Rectal smooth muscle tissue (tissue), 1 donor: ENCODE results near the gene FBXL13.
"Not testable (repeated sequence)": the region's sequence is repeated elsewhere in the genome, so short reads cannot be mapped to it uniquely, and the experiment has no call there.

Source experiments
- H3K27ac ChIP-seq: one replicate; pipeline ENCODE4 v1.7.0; 2013; ENCODE audit warnings: low read depth, low read length, inconsistent platforms
- H3K27me3 ChIP-seq: one replicate; pipeline ENCODE4 v1.7.0; 2013; ENCODE audit warnings: low read length; ENCODE audit not compliant: control insufficient read depth, insufficient read depth
- H3K36me3 ChIP-seq: one replicate; pipeline ENCODE4 v1.7.0; 2013; ENCODE audit warnings: low read length; ENCODE audit not compliant: control insufficient read depth, insufficient read depth
- H3K4me1 ChIP-seq: one replicate; pipeline ENCODE4 v1.7.0; 2013; ENCODE audit warnings: low read length; ENCODE audit not compliant: control insufficient read depth, insufficient read depth
- H3K4me3 ChIP-seq: one replicate; pipeline ENCODE4 v1.7.0; 2013; ENCODE audit warnings: low read length
- H3K9ac ChIP-seq: one replicate; pipeline ENCODE4 v1.7.0; 2013; ENCODE audit warnings: low read length

The FBXL13 gene

DNA sequence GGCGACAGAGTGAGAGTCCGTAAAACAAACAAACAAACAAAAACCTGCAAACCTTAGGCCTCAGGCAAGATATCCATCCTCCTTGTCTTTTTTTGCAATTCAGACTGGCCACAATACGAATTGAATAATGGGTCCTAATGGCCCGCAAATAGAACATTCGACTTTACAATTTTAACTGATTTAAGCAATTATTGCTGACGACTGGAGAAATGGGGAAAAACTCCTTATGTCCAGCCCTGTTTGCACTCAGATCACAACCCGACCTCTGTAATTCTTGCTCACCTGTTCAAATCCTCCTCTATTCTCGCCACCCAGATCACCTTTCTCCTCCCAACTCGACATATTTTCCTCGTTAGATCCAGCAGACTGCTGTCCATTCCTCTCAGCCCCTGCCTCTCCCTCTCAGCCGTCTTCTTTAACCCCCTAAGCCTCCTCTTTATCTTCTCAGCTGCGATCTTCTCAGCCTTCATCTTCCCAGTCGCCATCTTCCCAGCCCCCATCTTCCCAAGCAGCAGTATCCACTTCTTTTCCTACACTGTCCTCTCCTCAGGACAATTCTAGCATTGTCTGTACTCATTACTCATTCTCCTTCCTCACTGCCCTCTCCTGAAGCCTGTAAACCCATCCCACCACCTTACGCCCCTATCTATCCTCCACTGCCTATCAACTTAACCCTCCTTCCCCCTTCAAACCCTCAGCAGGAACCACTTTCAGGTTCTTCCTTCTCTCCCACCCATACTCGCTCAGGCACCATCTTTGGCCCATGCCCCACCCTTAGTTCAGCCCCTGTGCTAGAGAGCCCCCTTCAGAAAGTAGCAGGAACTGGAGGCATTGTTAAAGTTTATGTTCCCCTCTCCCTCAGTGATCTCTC lies 100.0 kb downstream of the FBXL13 start:
- H3K27me3 ChIP-seq, result no peaks in the 10 kb centered on the region
- H3K4me1 ChIP-seq, result no peaks in the 10 kb centered on the region
- no peaks in the 10 kb centered on the region for H3K36me3 ChIP-seq

DNA sequence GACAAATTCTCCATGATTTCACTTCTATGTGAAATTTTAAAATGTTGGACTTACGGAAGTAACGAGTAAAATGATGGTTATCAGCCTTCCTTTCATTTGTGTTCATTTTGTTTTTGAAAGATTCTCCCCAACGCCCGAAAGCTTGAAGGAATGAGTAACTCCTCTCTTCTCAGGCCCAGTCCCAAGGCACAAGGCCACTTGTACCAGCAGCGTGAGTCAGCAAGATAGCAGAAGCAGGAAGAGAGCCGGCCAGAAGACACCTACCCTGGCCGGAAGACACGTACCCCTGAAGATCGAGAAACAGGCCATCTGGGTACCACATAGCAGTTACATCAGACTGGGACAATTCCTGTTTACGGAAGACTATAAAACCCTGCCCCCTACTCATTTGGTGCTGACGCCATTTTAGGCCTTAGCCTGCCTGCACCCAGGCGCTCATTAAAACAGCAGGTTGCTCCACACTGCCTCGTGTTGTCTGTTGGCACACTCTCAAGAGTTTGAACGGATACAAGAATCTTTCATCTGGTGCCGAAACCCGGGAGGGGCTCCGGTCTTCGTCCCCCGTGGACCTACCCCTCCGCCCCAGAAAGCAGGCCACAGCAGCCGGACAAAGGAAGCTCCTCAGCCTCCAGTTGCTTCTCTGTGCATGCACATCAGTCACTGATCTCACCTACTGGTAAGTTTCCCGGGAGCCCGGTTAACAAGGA lies 101.3 kb downstream of the FBXL13 start:
- Histone ChIP-seq H3K27ac (no peak overlapping the region), H3K36me3 (no peaks in the 10 kb centered on the region), H3K27me3 (no peaks in the 10 kb centered on the region), H3K4me3 (no peak overlapping the region), H3K9ac (no peak overlapping the region), H3K4me1 (no peaks in the 10 kb centered on the region)

More for the DNA sequence above, 100.0 kb downstream of the FBXL13 start:
- Histone ChIP-seq H3K27ac (no peak overlapping the region), H3K4me3 (no peak overlapping the region), H3K9ac (no peak overlapping the region)

DNA sequence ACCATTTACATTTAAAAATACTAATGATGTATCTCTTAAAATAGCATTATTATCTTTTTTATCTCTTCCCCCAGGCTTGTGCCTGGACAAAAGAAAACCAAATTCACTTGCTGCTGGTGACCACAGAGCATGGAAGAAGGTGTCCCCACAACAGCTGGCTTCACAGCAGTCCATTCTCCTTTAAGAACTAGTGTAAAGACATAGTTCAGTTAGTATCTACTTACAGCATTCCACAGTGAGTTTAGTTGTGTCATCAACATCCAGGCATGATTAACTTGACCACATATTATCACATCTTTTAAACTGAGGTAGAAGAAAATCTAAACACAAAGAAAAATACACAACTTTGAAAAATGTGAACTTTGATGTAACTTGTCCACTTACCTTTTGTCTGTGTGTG lies 106.8 kb downstream of the FBXL13 start:
- Histone ChIP-seq H3K36me3 (no peaks in the 10 kb centered on the region), H3K27ac (no peak overlapping the region), H3K27me3 (no peaks in the 10 kb centered on the region), H3K9ac (no peak overlapping the region), H3K4me1 (no peaks in the 10 kb centered on the region), H3K4me3 (no peak overlapping the region)

DNA sequence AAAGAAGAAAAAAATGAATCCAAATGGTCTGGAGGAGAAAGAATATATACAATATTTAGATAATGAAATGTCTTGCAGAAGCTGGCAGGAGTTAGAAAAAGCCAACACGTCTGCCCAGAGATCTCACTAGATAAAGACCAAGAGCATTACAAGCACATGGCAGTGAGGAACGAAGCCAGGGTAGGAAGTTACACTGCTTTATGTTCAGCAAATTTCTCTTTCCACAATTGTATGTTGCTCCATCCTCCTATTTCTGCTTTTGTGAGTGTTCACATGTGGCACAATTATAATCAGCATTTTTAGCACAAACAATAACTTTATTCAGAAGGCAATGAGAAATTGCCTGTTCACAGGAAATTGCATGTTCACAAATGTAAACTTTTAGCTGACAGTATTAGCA lies 108.1 kb downstream of the FBXL13 start:
- Histone ChIP-seq H3K4me3 (no peak overlapping the region), H3K4me1 (no peaks in the 10 kb centered on the region), H3K36me3 (no peaks in the 10 kb centered on the region), H3K27ac (no peak overlapping the region), H3K27me3 (no peaks in the 10 kb centered on the region), H3K9ac (no peak overlapping the region)

DNA sequence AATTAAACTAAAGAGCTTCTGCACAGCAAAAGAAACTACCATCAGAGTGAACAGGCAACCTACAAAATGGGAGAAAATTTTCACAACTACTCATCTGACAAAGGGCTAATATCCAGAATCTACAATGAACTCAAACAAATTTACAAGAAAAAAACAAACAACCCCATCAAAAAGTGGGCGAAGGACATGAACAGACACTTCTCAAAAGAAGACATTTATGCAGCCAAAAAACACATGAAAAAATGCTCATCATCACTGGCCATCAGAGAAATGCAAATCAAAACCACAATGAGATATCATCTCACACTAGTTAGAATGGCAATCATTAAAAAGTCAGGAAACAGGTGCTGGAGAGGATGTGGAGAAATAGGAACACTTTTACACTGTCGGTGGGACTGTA lies 112.6 kb downstream of the FBXL13 start:
- H3K9ac ChIP-seq, H3K4me1 ChIP-seq, H3K4me3 ChIP-seq, H3K36me3 ChIP-seq, H3K27ac ChIP-seq, H3K27me3 ChIP-seq: not testable (repeated sequence)

DNA sequence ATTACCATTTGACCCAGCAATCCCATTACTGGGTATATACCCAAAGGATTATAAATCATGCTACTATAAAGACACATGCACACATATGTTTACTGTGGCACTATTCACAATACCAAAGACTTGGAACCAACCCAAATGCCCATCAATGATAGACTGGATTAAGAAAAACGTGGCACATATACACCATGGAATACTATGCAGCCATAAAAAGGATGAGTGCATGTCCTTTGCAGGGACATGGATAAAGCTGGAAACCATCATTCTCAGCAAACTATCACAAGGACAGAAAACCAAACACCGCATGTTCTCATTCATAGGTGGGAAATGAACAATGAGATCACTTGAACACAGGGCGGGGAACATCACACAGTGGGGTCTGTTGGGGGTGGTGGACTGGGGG lies 116.6 kb downstream of the FBXL13 start:
- H3K27me3 ChIP-seq, result not testable (repeated sequence)

DNA sequence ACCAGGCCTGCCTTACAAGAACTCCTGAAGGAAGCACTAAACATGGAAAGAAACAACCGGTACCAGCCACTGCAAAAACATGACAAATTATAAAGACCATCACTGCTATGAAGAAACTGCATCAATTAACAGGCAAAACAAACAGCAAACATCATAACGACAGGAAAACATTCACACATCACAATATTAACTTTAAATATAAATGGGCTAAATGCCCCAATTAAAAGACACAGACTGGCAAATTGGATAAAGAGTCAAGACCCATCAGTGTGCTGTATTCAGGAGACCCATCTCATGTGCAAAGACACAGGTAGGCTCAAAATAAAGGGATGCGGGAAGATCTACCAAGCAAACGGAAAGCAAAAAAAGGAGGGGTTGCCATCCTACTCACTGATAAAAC lies 120.2 kb downstream of the FBXL13 start:
- H3K36me3 ChIP-seq, H3K27me3 ChIP-seq, H3K4me3 ChIP-seq, H3K4me1 ChIP-seq, H3K27ac ChIP-seq, H3K9ac ChIP-seq: not testable (repeated sequence)

More for the DNA sequence above, 116.6 kb downstream of the FBXL13 start:
- not testable (repeated sequence) for H3K27ac ChIP-seq, H3K4me3 ChIP-seq, H3K4me1 ChIP-seq, H3K9ac ChIP-seq, H3K36me3 ChIP-seq

DNA sequence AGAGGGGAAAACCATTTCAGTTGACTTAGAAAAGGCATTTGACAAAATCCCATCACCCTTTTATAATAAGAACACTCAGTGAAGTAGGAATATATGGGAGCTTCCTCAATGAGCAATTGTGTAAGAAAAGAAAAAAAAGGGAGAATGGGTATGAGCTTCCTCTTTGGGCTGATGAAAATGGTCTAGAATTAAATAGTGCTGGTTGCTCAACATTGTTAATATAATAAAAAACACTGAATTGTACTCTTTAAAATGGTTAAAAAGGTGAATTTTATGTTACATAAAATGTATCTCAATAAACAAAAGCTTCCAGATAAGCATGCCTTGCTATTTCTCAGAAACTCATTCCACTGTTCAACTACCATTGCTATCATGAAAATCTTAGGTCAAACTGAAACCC lies 121.2 kb downstream of the FBXL13 start:
- Histone ChIP-seq H3K4me3 (no peak overlapping the region), H3K27ac (no peak overlapping the region), H3K27me3 (no peaks in the 10 kb centered on the region), H3K36me3 (no peaks in the 10 kb centered on the region), H3K4me1 (no peaks in the 10 kb centered on the region), H3K9ac (no peak overlapping the region)

DNA sequence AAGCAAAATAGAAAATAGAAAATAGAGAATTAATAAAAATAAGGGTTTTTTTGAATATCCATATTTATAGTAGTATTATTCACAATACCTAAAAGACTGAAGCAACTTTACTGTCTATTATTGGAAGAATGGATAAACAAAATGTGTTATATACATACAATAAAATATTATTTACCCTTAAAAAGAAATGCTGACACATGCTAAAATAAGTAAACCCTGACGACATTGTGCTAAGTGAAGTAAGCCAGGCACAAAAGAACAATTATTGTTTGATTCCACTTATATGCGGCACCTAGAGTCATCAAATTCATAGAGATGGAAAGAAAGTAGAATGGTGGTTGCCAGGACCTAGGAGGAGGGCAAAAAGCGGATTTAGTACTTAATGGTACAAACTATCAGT lies 122.8 kb downstream of the FBXL13 start:
- no peaks in the 10 kb centered on the region for H3K27me3 ChIP-seq
- no peaks in the 10 kb centered on the region for H3K36me3 ChIP-seq
- no peak overlapping the region for H3K9ac ChIP-seq
- H3K4me1 ChIP-seq, result no peaks in the 10 kb centered on the region
- H3K4me3 ChIP-seq, result no peak overlapping the region
- no peak overlapping the region for H3K27ac ChIP-seq

DNA sequence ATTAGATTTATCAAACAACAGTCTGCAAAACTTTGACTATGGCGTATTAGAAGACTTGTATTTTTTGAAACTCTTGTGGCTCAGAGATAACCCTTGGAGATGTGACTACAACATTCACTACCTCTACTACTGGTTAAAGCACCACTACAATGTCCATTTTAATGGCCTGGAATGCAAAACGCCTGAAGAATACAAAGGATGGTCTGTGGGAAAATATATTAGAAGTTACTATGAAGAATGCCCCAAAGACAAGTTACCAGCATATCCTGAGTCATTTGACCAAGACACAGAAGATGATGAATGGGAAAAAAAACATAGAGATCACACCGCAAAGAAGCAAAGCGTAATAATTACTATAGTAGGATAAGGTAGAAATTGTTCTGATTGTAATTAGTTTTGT lies 130.4 kb downstream of the FBXL13 start:
- H3K27me3 ChIP-seq, result no peaks in the 10 kb centered on the region
- no peak overlapping the region for H3K27ac ChIP-seq
- no peak overlapping the region for H3K4me3 ChIP-seq
- no peak overlapping the region for H3K9ac ChIP-seq
- H3K4me1 ChIP-seq, result no peaks in the 10 kb centered on the region
- H3K36me3 ChIP-seq, result no peaks in the 10 kb centered on the region

DNA sequence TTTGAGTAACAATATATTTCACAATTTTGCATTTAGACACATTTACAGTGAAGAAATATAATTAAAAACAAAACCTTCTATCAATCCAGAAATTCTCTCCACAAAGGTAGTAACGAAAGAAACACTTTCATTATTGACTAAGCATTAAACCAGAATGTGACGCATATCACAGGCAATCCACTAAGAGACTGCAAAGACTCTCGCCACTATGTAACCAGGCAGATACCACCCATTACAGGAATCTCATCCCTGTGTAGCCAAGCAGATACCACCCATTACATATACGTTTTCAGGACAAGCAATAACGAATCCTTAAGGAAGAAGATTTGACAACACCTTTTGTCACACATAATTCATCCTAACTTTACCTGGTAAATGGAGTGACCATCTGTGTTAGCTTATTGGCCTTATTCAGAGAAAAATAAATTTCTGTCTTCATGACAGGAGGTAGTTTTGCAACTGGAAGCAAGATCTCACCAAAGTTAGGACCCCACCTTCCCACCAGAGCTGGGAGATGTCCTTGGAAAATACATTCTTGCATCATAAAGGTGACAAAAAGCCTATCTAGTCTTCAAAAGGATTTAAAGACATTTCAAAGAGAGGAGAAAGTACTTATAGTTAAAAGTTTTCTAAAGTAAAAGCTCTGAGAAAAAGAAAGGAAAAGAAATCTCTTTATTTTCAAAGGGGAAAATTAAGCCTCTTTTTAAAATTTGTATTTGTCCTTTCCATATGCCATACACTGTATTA lies 131.0 kb downstream of the FBXL13 start:
- Histone ChIP-seq H3K4me3 (no peak overlapping the region), H3K27ac (no peak overlapping the region), H3K9ac (no peak overlapping the region), H3K4me1 (peaks cover 2% of the 10 kb centered on the region), H3K27me3 (no peaks in the 10 kb centered on the region), H3K36me3 (no peaks in the 10 kb centered on the region)

DNA sequence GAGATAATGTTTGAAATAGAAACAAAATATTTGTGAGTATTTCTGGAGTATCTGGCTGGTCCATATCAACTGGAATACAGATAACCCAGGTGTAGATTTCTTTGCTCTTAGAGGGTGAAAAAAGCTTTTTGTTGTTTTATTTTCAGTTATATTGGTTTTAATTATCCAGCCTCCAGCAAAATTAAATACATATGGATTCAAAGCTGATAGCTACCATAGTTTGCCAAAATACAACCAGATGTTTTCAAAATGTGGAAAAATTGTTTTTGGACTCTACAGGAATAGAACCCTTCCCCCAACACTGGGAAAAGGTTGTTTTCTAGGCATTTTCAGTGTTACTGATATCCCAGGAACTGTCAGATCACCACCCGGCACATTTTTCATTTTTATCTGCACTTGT lies 131.7 kb downstream of the FBXL13 start:
- Histone ChIP-seq H3K4me3 (no peak overlapping the region), H3K4me1 (peaks cover 2% of the 10 kb centered on the region), H3K27ac (no peak overlapping the region), H3K27me3 (no peaks in the 10 kb centered on the region), H3K9ac (no peak overlapping the region), H3K36me3 (no peaks in the 10 kb centered on the region)
